OCI-LY7 (cell line): ENCODE measurements around the gene PRPF40A. TPM values are rescaled to one million over a fixed set of nuclear protein-coding genes. Genes with fewer than 3 reads are reported as not detected.

Experiments used
- BruUV-seq: library from RNA; stranded (reverse); fragments of 400-500 nt; replicated peaks from 2 replicates; lab custom pipeline; 2021; lab: Mats Ljungman, UMichigan
- CTCF ChIA-PET: fragments of 300-600 bp; sonication (Branson Sonifier 250); formaldehyde crosslinking; loops from one replicate; lab custom pipeline; 2022; ENCODE audit warnings: antibody characterized with exemption; ENCODE audit not compliant: unreplicated experiment; lab: Charles Lee
- POLR2A ChIA-PET: fragments of 300-600 bp; sonication (Branson Sonifier 250); formaldehyde crosslinking; loops from one replicate; lab custom pipeline; 2022; ENCODE audit warnings: antibody characterized with exemption; lab: Charles Lee
- DNase-seq: peaks from one replicate; pipeline ENCODE4 v3.0.0-alpha.2; 2015; ENCODE audit warnings: low spot score
- H2AFZ ChIP-seq: fragments of 200-600 bp; sonication (generic), shearing (Covaris generic); 2 replicates; pipeline ENCODE4 v1.6.1; 2014; ENCODE audit warnings: mild to moderate bottlenecking, antibody characterized with exemption, low read length, moderate library complexity
- H3K27ac ChIP-seq: fragments of 200-600 bp; sonication (generic); 2 replicates; pipeline ENCODE4 v1.5.1; 2014; ENCODE audit warnings: mixed run types, low read depth, mild to moderate bottlenecking, moderate library complexity, low read length, inconsistent platforms; ENCODE audit not compliant: poor library complexity, severe bottlenecking
- H3K36me3 ChIP-seq: fragments of 200-600 bp; sonication (generic); 2 replicates; pipeline ENCODE4 v1.6.1; 2014; ENCODE audit warnings: mild to moderate bottlenecking, antibody characterized with exemption, low read length, moderate library complexity, mixed read lengths; ENCODE audit not compliant: insufficient read depth
- H3K4me1 ChIP-seq: fragments of 200-600 bp; sonication (generic); 2 replicates; pipeline ENCODE4 v1.5.1; 2014; ENCODE audit warnings: mild to moderate bottlenecking, low read length; ENCODE audit not compliant: insufficient read depth, poor library complexity, severe bottlenecking
- H3K4me2 ChIP-seq: fragments of 200-600 bp; sonication (generic); 2 replicates; pipeline ENCODE4 v1.6.1; 2014; ENCODE audit warnings: mild to moderate bottlenecking, low read length
- H3K4me3 ChIP-seq: fragments of 200-600 bp; sonication (generic); 2 replicates; pipeline ENCODE4 v1.5.1; 2014; ENCODE audit warnings: mild to moderate bottlenecking, low read depth, low read length; ENCODE audit not compliant: poor library complexity, severe bottlenecking
- H3K79me2 ChIP-seq: fragments of 200-600 bp; sonication (generic); 2 replicates; pipeline ENCODE4 v1.6.1; 2016; ENCODE audit warnings: low read depth, mild to moderate bottlenecking, low read length, moderate library complexity, mixed read lengths; ENCODE audit not compliant: insufficient read depth
- H3K9me2 ChIP-seq: fragments of 200-600 bp; sonication (generic); 2 replicates; pipeline ENCODE4 v1.6.1; 2016; ENCODE audit warnings: mild to moderate bottlenecking, low read length, mixed read lengths; ENCODE audit not compliant: insufficient read depth
- H3K9me3 ChIP-seq: fragments of 200-600 bp; sonication (generic); 2 replicates; pipeline ENCODE4 v1.6.1; 2014; ENCODE audit warnings: mild to moderate bottlenecking, mixed run types, low read length, mixed read lengths
- H4K20me1 ChIP-seq: fragments of 200-600 bp; sonication (generic); 2 replicates; pipeline ENCODE4 v1.6.1; 2014; ENCODE audit warnings: mild to moderate bottlenecking, antibody characterized with exemption, low read length, moderate library complexity, mixed read lengths; ENCODE audit not compliant: insufficient read depth
- EZH2phosphoT487 ChIP-seq: fragments of 200-600 bp; sonication (generic); IDR thresholded peaks from 2 replicates; pipeline ENCODE4 v1.6.1; 2018; ENCODE audit warnings: low read depth, borderline replicate concordance, mild to moderate bottlenecking, mixed run types, antibody characterized with exemption, low read length, moderate library complexity, mixed read lengths
- intact Hi-C: fragments of 100-400 bp; cut with micrococcal nuclease; formaldehyde crosslinking; loops from one replicate; pipeline ENCODE4 v1.10.0; 2022; ENCODE audit not compliant: unreplicated experiment
- total RNA-seq, 2 experiments: library from RNA; depleted of rRNA in 1 of 2; stranded (reverse); fragments of >200 nt in 1 of 2; shearing (Covaris generic) in 1 of 2; gene quantifications; 2 replicates each; pipeline ENCODE4 v1.2.3, GENCODE V29; 2014 to 2022
- TF ChIP-seq, protein P1 (sequence below): fragments of 200-600 bp; sonication (generic); conservative IDR thresholded peaks from 2 replicates; pipeline ENCODE4 v1.5.1; 2014; ENCODE audit warnings: mild to moderate bottlenecking, antibody characterized with exemption, low read length, moderate library complexity, mixed read lengths

The PRPF40A gene
- total RNA-seq, 2 experiments from 2014 or later = 156 to 177 TPM

DNA sequence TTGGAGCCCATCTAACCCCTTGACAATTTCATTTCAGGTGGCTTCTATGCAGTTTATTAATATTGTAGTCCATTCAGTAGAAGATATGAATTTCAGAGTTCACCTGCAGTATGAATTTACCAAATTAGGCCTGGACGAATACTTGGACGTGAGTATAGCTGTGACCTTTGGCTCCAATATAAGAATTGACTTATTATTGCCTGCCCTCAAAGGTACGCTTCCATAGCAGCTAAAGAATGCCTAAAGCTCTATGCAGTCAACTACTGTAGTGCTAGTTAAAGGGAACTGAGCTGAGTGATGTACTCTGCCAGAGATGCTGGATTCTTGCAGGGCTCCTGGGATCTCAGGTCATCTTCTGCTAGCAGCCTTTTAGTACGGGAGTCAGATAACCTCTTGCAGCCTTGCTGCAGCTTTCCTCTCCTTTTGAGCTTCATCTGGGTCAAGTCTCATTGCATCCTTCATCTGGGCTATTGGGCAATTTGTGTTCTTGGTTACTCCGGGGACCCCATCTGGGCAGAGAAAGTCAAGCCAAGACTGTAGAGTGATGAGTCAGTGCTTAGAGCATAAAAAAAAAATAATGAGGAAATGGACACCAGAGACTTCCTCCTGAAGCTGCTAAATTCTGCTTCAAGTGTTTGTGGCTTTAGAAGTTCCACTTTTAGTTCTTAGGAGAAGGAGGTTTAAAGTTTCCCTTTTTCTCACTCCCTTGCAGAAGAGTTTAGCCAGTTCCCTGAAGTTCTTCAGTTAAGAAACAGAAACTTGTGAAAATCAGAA, 105.6 kb downstream of the PRPF40A start:
- peak; percentile 4 for DNase-seq
- POLR2A ChIA-PET = interaction anchor here (0.9 kb wide), 1 partner anchor 18 kb away, joined by 3 read pairs; no protein-coding TSS in a partner anchor
- H3K4me3 ChIP-seq = no peak overlapping the region

DNA sequence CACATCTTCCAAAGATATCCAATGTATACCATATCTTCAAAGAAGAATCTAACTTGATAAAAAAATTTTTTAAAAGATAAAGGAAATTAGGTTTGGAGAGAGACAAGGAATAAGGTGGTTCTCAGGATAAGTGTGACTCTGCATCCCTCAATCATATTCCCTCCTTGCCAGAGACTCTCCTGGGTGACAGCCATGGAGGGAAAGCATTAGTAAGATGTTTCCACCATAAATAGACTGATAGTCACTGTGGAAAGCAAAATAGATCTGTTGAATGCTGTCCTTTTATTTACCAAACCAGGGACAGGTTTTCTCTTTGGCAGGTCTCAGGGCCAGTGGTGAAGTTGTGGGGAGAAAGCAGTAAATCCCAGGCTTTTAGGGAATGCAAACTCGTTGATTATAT, 107.6 kb downstream of the PRPF40A start:
- Histone ChIP-seq H3K27ac (no peak overlapping the region), H4K20me1 (no peaks in the 10 kb centered on the region), H3K79me2 (no peaks in the 10 kb centered on the region), H3K9me2 (no peaks in the 10 kb centered on the region), H2AFZ (no peak overlapping the region), H3K4me3 (no peak overlapping the region), H3K9me3 (no peaks in the 10 kb centered on the region), H3K4me1 (peaks cover 11% of the 10 kb centered on the region), H3K36me3 (no peaks in the 10 kb centered on the region), H3K4me2 (no peak overlapping the region)
- ChIA-PET CTCF (no interaction called here), POLR2A (no interaction called here)
- BruUV-seq = no TSS peak
- no peak for TF ChIP-seq EZH2phosphoT487
- TF ChIP-seq, protein P1, sequence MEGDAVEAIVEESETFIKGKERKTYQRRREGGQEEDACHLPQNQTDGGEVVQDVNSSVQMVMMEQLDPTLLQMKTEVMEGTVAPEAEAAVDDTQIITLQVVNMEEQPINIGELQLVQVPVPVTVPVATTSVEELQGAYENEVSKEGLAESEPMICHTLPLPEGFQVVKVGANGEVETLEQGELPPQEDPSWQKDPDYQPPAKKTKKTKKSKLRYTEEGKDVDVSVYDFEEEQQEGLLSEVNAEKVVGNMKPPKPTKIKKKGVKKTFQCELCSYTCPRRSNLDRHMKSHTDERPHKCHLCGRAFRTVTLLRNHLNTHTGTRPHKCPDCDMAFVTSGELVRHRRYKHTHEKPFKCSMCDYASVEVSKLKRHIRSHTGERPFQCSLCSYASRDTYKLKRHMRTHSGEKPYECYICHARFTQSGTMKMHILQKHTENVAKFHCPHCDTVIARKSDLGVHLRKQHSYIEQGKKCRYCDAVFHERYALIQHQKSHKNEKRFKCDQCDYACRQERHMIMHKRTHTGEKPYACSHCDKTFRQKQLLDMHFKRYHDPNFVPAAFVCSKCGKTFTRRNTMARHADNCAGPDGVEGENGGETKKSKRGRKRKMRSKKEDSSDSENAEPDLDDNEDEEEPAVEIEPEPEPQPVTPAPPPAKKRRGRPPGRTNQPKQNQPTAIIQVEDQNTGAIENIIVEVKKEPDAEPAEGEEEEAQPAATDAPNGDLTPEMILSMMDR = no peak
- intact Hi-C loops = no loop called here
- DNase-seq = no peak

More for the DNA sequence above, 105.6 kb downstream of the PRPF40A start:
- CTCF ChIA-PET = no interaction called here
- H3K9me2 ChIP-seq = no peaks in the 10 kb centered on the region
- no peaks in the 10 kb centered on the region for H3K36me3 ChIP-seq
- no peak overlapping the region for H3K27ac ChIP-seq
- H3K9me3 ChIP-seq = no peaks in the 10 kb centered on the region
- peaks cover 11% of the 10 kb centered on the region for H3K4me1 ChIP-seq
- no peak overlapping the region for H2AFZ ChIP-seq
- H3K79me2 ChIP-seq = no peaks in the 10 kb centered on the region
- H3K4me2 ChIP-seq = peak overlapping the region; percentile 24
- intact Hi-C loops = no loop called here
- no peaks in the 10 kb centered on the region for H4K20me1 ChIP-seq
- TF ChIP-seq, protein P1 = no peak
- no peak for TF ChIP-seq EZH2phosphoT487
- BruUV-seq = no TSS peak

DNA sequence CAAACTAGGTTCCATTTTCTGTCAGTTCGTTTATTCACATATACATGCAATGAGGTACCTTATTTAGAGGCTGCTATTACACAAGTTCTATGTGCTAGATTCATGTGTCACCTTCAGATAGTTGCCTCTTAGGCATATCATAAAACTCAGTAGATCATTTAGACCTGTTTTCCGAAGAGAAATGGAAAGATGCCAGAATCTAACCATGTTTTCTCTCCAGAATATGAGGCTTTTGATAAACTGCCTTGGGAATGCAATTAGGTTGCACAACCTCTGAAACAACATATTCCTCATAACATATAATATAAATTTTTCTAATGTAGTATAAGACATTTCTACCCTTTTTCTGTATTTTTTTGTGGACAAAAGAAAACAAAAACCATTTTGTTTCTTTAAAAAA, 108.1 kb downstream of the PRPF40A start:
- no peak for DNase-seq
- TF ChIP-seq, protein P1 = no peak
- no peak for TF ChIP-seq EZH2phosphoT487
- no peaks in the 10 kb centered on the region for H3K9me2 ChIP-seq
- H3K4me1 ChIP-seq = peaks cover 11% of the 10 kb centered on the region
- no peak overlapping the region for H3K27ac ChIP-seq
- no peaks in the 10 kb centered on the region for H4K20me1 ChIP-seq
- H3K4me2 ChIP-seq = no peak overlapping the region
- no TSS peak for BruUV-seq
- H3K9me3 ChIP-seq = no peaks in the 10 kb centered on the region
- ChIA-PET POLR2A (interaction anchor here (0.6 kb wide), 1 partner anchor 455 kb away, joined by 4 read pairs; no protein-coding TSS in a partner anchor), CTCF (no interaction called here)
- no peak overlapping the region for H3K4me3 ChIP-seq
- H3K36me3 ChIP-seq = no peaks in the 10 kb centered on the region
- H2AFZ ChIP-seq = no peak overlapping the region
- no peaks in the 10 kb centered on the region for H3K79me2 ChIP-seq
- intact Hi-C loops = no loop called here
